ENCODE results near the gene HSPB8. TPM values are rescaled to one million over a fixed set of nuclear protein-coding genes. Genes with fewer than 3 reads are reported as not detected.

The HSPB8 gene
- total and polyA plus RNA-seq, 2 of the 8 experiments (the other 6 are each of a cell fraction or from before 2014, with no cell fraction given) = 11.7 to 28.2 TPM

DNA sequence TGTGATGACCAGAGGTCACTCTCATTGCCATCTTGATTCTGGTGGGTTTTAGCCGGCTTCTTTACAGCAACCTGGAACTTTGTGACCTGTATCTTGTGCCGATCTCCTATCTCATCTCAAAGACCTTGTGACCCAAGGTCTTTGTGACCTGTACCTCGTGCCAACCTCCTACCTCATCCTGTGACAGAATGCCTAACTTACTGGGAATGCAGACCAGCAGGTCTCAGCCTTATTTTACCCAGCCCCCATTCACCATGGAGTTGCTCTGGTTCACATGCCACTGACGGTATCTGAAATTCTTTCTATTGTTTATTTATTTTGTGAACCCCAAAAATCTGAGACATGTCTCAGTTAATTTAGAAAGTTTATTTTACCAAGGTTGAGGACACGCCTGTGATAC is 7.4 kb upstream of the HSPB8 start:
- Histone ChIP-seq H2BK5ac (ENCODE audit: low read depth, low read length) (no peak overlapping the region), H2BK120ac (replicated peaks; ENCODE audit: low read depth, low read length) (no peak overlapping the region), H3K56ac (replicated peaks; ENCODE audit: insufficient read length, low read depth, low read length) (no peak overlapping the region), H3K4ac (replicated peaks; ENCODE audit: insufficient read length, low read depth, low read length) (no peak overlapping the region), H3K27ac (ENCODE audit: low read depth, low read length) (no peak overlapping the region), H2BK15ac (ENCODE audit: low read length) (peak overlapping the region; percentile 32; the same call in 1 of the 2 replicates), H4K5ac (ENCODE audit: insufficient read length, low read depth, low read length) (no peak overlapping the region), H3K79me1 (ENCODE audit: low read depth, low read length) (no peaks in the 10 kb centered on the region), H3K18ac (ENCODE audit: extremely low read depth, low read length) (no peak overlapping the region; the same call in 1 of the 2 replicates), H3K4me1 (replicated peaks in 1 of 4; ENCODE audit: control insufficient read depth in 3 of 4, insufficient read depth in 4 of 4, low read length in 3 of 4) (peaks cover 2 to 14% (median 6%) of the 10 kb centered on the region in 4 experiments), H3K4me3 (ENCODE audit: extremely low read depth in 1 of 4, insufficient read depth in 2 of 4, low read depth in 3 of 4, low read length in 4 of 4) (no peak overlapping the region), H3K23me2 (ENCODE audit: low read depth, low read length) (no peaks in the 10 kb centered on the region), H3K23ac (ENCODE audit: insufficient read length) (no peak overlapping the region), H2AK5ac (ENCODE audit: low read depth, low read length) (no peak overlapping the region), H4K20me1 (replicated peaks in 1 of 2; ENCODE audit: control insufficient read depth in 1 of 2, insufficient read depth in 2 of 2, low read length in 2 of 2) (no peaks in the 10 kb centered on the region), H3K14ac (ENCODE audit: insufficient read length) (no peak overlapping the region), H2AFZ (ENCODE audit: low read length) (peak overlapping the region; percentile 3; the same call in 1 of the 2 replicates), H3K36me3 (ENCODE audit: control insufficient read depth in 2 of 4, insufficient read depth in 4 of 4, low read length in 3 of 4) (no peaks in the 10 kb centered on the region), H3K9ac (replicated peaks in 1 of 4; ENCODE audit: extremely low read depth in 1 of 4, low read depth in 3 of 4, low read length in 3 of 4) (no peak overlapping the region), H2BK12ac (ENCODE audit: low read depth, low read length) (no peak overlapping the region), H2BK20ac (ENCODE audit: low read length) (no peak overlapping the region), H4K91ac (replicated peaks; ENCODE audit: insufficient read length, low read length) (no peak overlapping the region), H3K27me3 (replicated peaks in 1 of 4; ENCODE audit: control insufficient read depth in 3 of 4, extremely low read depth in 1 of 4, insufficient read depth in 3 of 4, low read length in 3 of 4) (no peaks in the 10 kb centered on the region), H3K79me2 (ENCODE audit: control insufficient read depth in 1 of 2, insufficient read depth in 2 of 2, low read length in 2 of 2) (no peaks in the 10 kb centered on the region), H3K9me3 (ENCODE audit: insufficient read depth in 2 of 2, low read depth in 1 of 2, low read length in 1 of 2) (no peaks in the 10 kb centered on the region), H4K8ac (ENCODE audit: extremely low read depth, insufficient read depth, low read length) (no peak overlapping the region), H3K4me2 (ENCODE audit: insufficient read depth in 1 of 2, low read depth in 2 of 2, low read length in 2 of 2) (no peak overlapping the region)
- ChIA-PET POLR2A (ENCODE audit: partially characterized antibody) (interaction anchor here (1.3 kb wide), 1 partner anchor 17 kb away, joined by 4 read pairs; no protein-coding TSS in a partner anchor), CTCF (ENCODE audit: partially characterized antibody) (interaction anchor here (0.9 to 1.2 kb wide), 2 partner anchors 123 to 150 kb away, joined by 3 read pairs; no protein-coding TSS in a partner anchor)
- WGBS, 2 experiments (ENCODE audit: extremely low coverage in 1 of 2, insufficient coverage in 1 of 2, insufficient read length in 1 of 2, insufficient replicate concordance in 2 of 2, low coverage in 1 of 2, low lambda C conversion rate in 2 of 2, missing lambda C conversion rate in 1 of 2) = 89% methylated on average over 5 of the region's 5 CpGs; no CpG with 5 or more reads in 1 of the 2 experiments
- no peak for DNase-seq (ENCODE audit: low read depth in 1 of 2, low spot score in 2 of 2)
- FAIRE-seq = no peak
- no peak for TF ChIP-seq YY1 (IDR thresholded peaks at IDR 0.05; ENCODE audit: low read depth, low read length)
- TF ChIP-seq, protein P1, sequence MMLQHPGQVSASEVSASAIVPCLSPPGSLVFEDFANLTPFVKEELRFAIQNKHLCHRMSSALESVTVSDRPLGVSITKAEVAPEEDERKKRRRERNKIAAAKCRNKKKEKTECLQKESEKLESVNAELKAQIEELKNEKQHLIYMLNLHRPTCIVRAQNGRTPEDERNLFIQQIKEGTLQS (IDR thresholded peaks at IDR 0.05; ENCODE audit: insufficient read depth, low read depth, low read length) = no peak
- no peak for TF ChIP-seq BCL11A (IDR thresholded peaks at IDR 0.05; ENCODE audit: low read depth in 2 of 2, low read length in 2 of 2)
- no peak for TF ChIP-seq RFX5 (IDR thresholded peaks at IDR 0.05; ENCODE audit: borderline replicate concordance, low read depth, low read length)
- TF ChIP-seq NRF1 (IDR thresholded peaks at IDR 0.05; ENCODE audit: low read depth, low read length) = no peak
- no peak for TF ChIP-seq RXRA (IDR thresholded peaks at IDR 0.05; ENCODE audit: insufficient read depth, low read depth, low read length)
- no peak for TF ChIP-seq JUN (IDR thresholded peaks at IDR 0.05; ENCODE audit: low read depth, low read length)
- TF ChIP-seq, protein P2, sequence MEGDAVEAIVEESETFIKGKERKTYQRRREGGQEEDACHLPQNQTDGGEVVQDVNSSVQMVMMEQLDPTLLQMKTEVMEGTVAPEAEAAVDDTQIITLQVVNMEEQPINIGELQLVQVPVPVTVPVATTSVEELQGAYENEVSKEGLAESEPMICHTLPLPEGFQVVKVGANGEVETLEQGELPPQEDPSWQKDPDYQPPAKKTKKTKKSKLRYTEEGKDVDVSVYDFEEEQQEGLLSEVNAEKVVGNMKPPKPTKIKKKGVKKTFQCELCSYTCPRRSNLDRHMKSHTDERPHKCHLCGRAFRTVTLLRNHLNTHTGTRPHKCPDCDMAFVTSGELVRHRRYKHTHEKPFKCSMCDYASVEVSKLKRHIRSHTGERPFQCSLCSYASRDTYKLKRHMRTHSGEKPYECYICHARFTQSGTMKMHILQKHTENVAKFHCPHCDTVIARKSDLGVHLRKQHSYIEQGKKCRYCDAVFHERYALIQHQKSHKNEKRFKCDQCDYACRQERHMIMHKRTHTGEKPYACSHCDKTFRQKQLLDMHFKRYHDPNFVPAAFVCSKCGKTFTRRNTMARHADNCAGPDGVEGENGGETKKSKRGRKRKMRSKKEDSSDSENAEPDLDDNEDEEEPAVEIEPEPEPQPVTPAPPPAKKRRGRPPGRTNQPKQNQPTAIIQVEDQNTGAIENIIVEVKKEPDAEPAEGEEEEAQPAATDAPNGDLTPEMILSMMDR (IDR thresholded peaks at IDR 0.05; ENCODE audit: control extremely low read depth in 1 of 3, insufficient read depth in 1 of 3, low read depth in 1 of 3, low read length in 3 of 3) = no peak
- TF ChIP-seq TAF1 (IDR thresholded peaks at IDR 0.05; ENCODE audit: low read depth, low read length) = no peak
- no peak for TF ChIP-seq KDM4A (IDR thresholded peaks at IDR 0.05; ENCODE audit: low read depth, low read length, severe bottlenecking)
- TF ChIP-seq SRF (IDR thresholded peaks at IDR 0.05; ENCODE audit: low read depth, low read length) = no peak

All from H1 (cell line).